Vein endothelial cell (primary cell): Measurements from ENCODE around the gene SPRR2A. TPM values are rescaled to one million over a fixed set of nuclear protein-coding genes. Genes with fewer than 3 reads are reported as not detected.

ENCODE experiments used
- small RNA-seq: library from RNA; depleted of rRNA; stranded (forward); fragments of <200 nt; gene quantifications from one replicate; pipeline ENCODE3, GENCODE V24; 2012
- total RNA-seq: library from RNA; depleted of rRNA; stranded (reverse); fragments of >200 nt; gene quantifications from 2 replicates; pipeline ENCODE4 v1.2.3, GENCODE V29; 2012

The SPRR2A gene
- not detected in 2 replicates for total RNA-seq

DNA sequence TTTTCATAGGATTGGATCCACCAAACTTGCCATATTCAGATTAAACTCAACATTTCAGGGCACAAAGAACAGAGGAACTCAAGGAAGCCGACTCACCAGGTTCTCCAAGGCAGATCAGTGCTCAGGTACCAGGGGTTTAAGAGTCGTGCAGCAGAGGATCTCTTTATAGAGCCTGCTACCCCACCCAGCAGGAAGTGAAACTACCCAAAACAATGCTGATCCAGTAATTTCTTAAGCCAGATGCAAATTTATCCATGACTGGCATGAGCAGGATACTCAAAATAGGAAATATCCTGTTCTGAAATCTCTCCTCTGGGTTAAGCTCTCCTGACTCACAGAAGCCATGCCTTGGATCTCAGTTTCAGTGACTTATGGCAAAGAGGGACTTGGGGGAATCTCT, at the start of gene SPRR2A:
SPRR2A (minus strand) TSS at position 138 of the 400 bp plus-strand sequence. CDS start 777 bp downstream, outside the sequence.

DNA sequence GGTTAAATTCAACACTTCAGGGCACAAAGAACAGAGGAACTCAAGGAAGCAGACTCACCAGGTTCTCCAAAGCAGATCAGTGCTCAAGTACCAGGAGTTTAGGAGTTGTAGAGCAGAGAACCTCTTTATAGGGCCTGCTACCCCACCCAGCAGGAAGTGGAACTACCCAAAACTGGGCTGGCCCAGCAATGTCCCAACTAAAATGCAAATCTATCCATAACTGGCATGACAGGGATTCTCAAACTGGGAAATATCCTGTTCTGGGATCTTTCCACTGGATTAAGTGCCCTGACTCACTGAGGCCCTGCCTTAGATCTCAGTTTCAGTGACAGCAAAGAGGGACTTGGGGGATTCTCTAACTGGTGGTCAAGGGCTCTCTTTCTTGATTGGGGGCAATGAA, 37.1 kb upstream of the SPRR2A start, which contains the start of gene SPRR2E:
SPRR2E (minus strand) TSS at position 101 of the 400 bp plus-strand sequence. CDS start 775 bp downstream, outside the sequence.

DNA sequence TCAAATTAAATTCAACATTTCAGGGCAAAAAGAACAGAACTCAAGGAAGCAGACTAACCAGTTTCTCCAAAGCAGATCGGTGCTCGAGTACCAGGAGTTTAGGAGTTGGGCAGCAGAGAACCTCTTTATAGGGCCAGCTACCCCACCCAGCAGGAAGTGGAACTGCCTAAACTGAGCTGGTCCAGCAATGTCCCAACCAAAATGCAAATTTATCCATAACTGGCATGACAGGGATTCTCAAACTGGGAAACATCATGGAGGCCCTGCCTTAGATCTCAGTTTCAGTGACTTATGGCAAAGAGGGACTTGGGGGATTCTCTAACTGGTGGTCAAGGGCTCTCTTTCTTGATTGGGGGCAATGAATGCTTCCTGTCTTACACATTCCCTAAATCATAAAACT, 14.2 kb upstream of the SPRR2A start, which contains the start of gene SPRR2B:
SPRR2B (minus strand) TSS at position 101 of the 400 bp plus-strand sequence. CDS start 772 bp downstream, outside the sequence.

DNA sequence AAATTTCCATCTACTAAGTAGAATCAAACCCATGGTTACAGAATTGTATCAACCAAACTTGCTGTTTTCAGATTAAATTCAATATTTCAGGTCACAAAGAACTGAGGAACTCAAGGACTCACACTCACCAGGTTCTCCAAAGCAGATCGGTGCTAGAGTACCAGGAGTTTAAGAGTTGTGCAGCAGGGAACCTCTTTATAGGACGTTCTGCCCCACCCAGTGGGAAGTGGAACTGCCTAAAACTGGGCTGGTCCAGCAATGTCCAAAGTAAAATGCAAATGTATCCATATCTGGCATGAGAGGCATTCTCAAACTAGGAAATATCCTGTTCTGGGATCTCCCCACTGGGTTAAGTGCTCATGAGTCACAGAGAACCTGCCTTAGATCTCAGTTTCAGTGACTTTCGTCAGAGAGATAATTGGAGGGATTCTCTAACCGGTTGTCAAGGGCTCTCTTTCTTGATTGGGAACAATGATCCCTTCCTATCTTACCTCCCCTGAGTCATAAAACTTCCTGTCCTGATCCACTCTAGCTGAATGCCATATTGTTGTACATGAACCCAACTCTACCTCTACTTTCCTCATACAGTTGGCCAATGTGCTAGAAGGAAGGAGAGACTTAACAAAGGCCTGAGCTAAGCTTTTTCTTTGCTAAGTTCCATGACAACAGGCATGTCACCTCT, 16.2 kb downstream of the SPRR2A start, which contains the start of gene SPRR2D:
SPRR2D (minus strand) TSS at position 171 of the 682 bp plus-strand sequence. CDS start 774 bp downstream, outside the sequence.

DNA sequence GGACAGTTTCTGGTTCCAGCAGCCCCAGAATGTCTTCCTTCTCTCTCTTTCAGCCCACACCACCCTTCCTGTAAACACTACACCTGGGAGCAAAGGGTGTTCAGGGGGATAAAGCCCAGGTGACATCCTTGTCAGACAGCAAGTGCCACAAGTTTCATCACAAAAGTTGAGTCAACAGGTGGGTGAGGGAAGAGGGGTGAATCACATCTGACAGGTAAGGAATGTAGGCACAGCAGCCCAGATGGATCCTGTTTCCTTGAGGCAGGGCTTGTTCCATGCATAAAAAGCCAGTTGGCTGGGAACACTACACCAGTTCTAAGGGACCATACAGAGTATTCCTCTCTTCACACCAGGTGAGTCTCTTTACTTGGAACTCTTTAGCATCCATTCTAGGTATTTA, 26.4 kb downstream of the SPRR2A start, which contains the start of gene SPRR1B:
SPRR1B (plus strand) TSS at position 309 of the 400 bp plus-strand sequence. CDS start 1,143 bp downstream, outside the sequence.

Small RNA genes lying within 50 kb of the gene (small RNA-seq; reads per million reads assigned to genes)
- not detected for gene AL356867.1
- gene RF00322, result not detected

Other genes with a start within 250 kb of the SPRR2A start
- gene LCE1B, start 245.5 kb downstream of the SPRR2A start, total RNA-seq, result not detected in 2 replicates
- gene LCE1A, start 230.0 kb downstream of the SPRR2A start, total RNA-seq, result not detected in 2 replicates
- not detected in 2 replicates for gene LCE6A, start 214.7 kb downstream of the SPRR2A start, total RNA-seq
- gene LCE7A, start 197.5 kb downstream of the SPRR2A start, total RNA-seq, result not detected in 2 replicates
- not detected in 2 replicates for gene SMCP, start 179.2 kb downstream of the SPRR2A start, total RNA-seq
- not detected in 2 replicates for gene IVL, start 149.0 kb downstream of the SPRR2A start, total RNA-seq
- gene SPRR5, start 110.3 kb downstream of the SPRR2A start, total RNA-seq, result not detected in 2 replicates
- not detected in 2 replicates for gene SPRR4, start 86.9 kb downstream of the SPRR2A start, total RNA-seq
- not detected in 2 replicates for gene SPRR1A, start 73.4 kb downstream of the SPRR2A start, total RNA-seq
- not detected in 2 replicates for gene SPRR3, start 55.8 kb downstream of the SPRR2A start, total RNA-seq
- not detected in 2 replicates for gene SPRR1B, start 26.3 kb downstream of the SPRR2A start, total RNA-seq
- not detected in 2 replicates for gene SPRR2D, start 16.4 kb downstream of the SPRR2A start, total RNA-seq
- gene SPRR2B, start 14.1 kb upstream of the SPRR2A start, total RNA-seq, result not detected in 2 replicates
- gene SPRR2E, start 37.0 kb upstream of the SPRR2A start, total RNA-seq, result not detected in 2 replicates
- not detected in 2 replicates for gene SPRR2F, start 56.0 kb upstream of the SPRR2A start, total RNA-seq
- not detected in 2 replicates for gene SPRR2G, start 93.4 kb upstream of the SPRR2A start, total RNA-seq
- gene LELP1, start 145.9 kb upstream of the SPRR2A start, total RNA-seq, result not detected in 2 replicates
- gene PRR9, start 160.1 kb upstream of the SPRR2A start, total RNA-seq, result not detected in 2 replicates
- gene LORICRIN, start 202.2 kb upstream of the SPRR2A start, total RNA-seq, result not detected in 2 replicates